OCI-LY7 (cell line): ENCODE data around the gene LITAFD. TPM values are rescaled to one million over a fixed set of nuclear protein-coding genes. Genes with fewer than 3 reads are reported as not detected.
"Not testable (repeated sequence)": the region's sequence is repeated elsewhere in the genome, so short reads cannot be mapped to it uniquely, and the experiment has no call there.

Experiments
- Bru-seq: library from RNA; stranded (reverse); fragments of 400-500 nt; gene quantifications from one replicate; lab custom pipeline; 2021; lab: Mats Ljungman, UMichigan
- BruChase-seq, 2 experiments: library from RNA; stranded (reverse); fragments of 400-500 nt; gene quantifications; one replicate each; lab custom pipeline; 2021; lab: Mats Ljungman, UMichigan
- BruUV-seq: library from RNA; stranded (reverse); fragments of 400-500 nt; replicated peaks from 2 replicates; lab custom pipeline; 2021; lab: Mats Ljungman, UMichigan
- CTCF ChIA-PET: fragments of 300-600 bp; sonication (Branson Sonifier 250); formaldehyde crosslinking; loops from one replicate; lab custom pipeline; 2022; ENCODE audit warnings: antibody characterized with exemption; ENCODE audit not compliant: unreplicated experiment; lab: Charles Lee
- POLR2A ChIA-PET: fragments of 300-600 bp; sonication (Branson Sonifier 250); formaldehyde crosslinking; loops from one replicate; lab custom pipeline; 2022; ENCODE audit warnings: antibody characterized with exemption; lab: Charles Lee
- DNase-seq: peaks from one replicate; pipeline ENCODE4 v3.0.0-alpha.2; 2015; ENCODE audit warnings: low spot score
- H2AFZ ChIP-seq: fragments of 200-600 bp; sonication (generic), shearing (Covaris generic); 2 replicates; pipeline ENCODE4 v1.6.1; 2014; ENCODE audit warnings: mild to moderate bottlenecking, antibody characterized with exemption, low read length, moderate library complexity
- H3K27ac ChIP-seq: fragments of 200-600 bp; sonication (generic); 2 replicates; pipeline ENCODE4 v1.5.1; 2014; ENCODE audit warnings: mixed run types, low read depth, mild to moderate bottlenecking, moderate library complexity, low read length, inconsistent platforms; ENCODE audit not compliant: poor library complexity, severe bottlenecking
- H3K36me3 ChIP-seq: fragments of 200-600 bp; sonication (generic); 2 replicates; pipeline ENCODE4 v1.6.1; 2014; ENCODE audit warnings: mild to moderate bottlenecking, antibody characterized with exemption, low read length, moderate library complexity, mixed read lengths; ENCODE audit not compliant: insufficient read depth
- H3K4me1 ChIP-seq: fragments of 200-600 bp; sonication (generic); 2 replicates; pipeline ENCODE4 v1.5.1; 2014; ENCODE audit warnings: mild to moderate bottlenecking, low read length; ENCODE audit not compliant: insufficient read depth, poor library complexity, severe bottlenecking
- H3K4me2 ChIP-seq: fragments of 200-600 bp; sonication (generic); 2 replicates; pipeline ENCODE4 v1.6.1; 2014; ENCODE audit warnings: mild to moderate bottlenecking, low read length
- H3K4me3 ChIP-seq: fragments of 200-600 bp; sonication (generic); 2 replicates; pipeline ENCODE4 v1.5.1; 2014; ENCODE audit warnings: mild to moderate bottlenecking, low read depth, low read length; ENCODE audit not compliant: poor library complexity, severe bottlenecking
- H3K79me2 ChIP-seq: fragments of 200-600 bp; sonication (generic); 2 replicates; pipeline ENCODE4 v1.6.1; 2016; ENCODE audit warnings: low read depth, mild to moderate bottlenecking, low read length, moderate library complexity, mixed read lengths; ENCODE audit not compliant: insufficient read depth
- H3K9me2 ChIP-seq: fragments of 200-600 bp; sonication (generic); 2 replicates; pipeline ENCODE4 v1.6.1; 2016; ENCODE audit warnings: mild to moderate bottlenecking, low read length, mixed read lengths; ENCODE audit not compliant: insufficient read depth
- H3K9me3 ChIP-seq: fragments of 200-600 bp; sonication (generic); 2 replicates; pipeline ENCODE4 v1.6.1; 2014; ENCODE audit warnings: mild to moderate bottlenecking, mixed run types, low read length, mixed read lengths
- H4K20me1 ChIP-seq: fragments of 200-600 bp; sonication (generic); 2 replicates; pipeline ENCODE4 v1.6.1; 2014; ENCODE audit warnings: mild to moderate bottlenecking, antibody characterized with exemption, low read length, moderate library complexity, mixed read lengths; ENCODE audit not compliant: insufficient read depth
- CTCF ChIP-seq: fragments of 200-600 bp; sonication (generic); conservative IDR thresholded peaks from 2 replicates; pipeline ENCODE4 v1.5.1; 2014; ENCODE audit warnings: mild to moderate bottlenecking, antibody characterized with exemption, low read length, moderate library complexity, mixed read lengths
- EZH2phosphoT487 ChIP-seq: fragments of 200-600 bp; sonication (generic); IDR thresholded peaks from 2 replicates; pipeline ENCODE4 v1.6.1; 2018; ENCODE audit warnings: low read depth, borderline replicate concordance, mild to moderate bottlenecking, mixed run types, antibody characterized with exemption, low read length, moderate library complexity, mixed read lengths
- intact Hi-C: fragments of 100-400 bp; cut with micrococcal nuclease; formaldehyde crosslinking; loops from one replicate; pipeline ENCODE4 v1.10.0; 2022; ENCODE audit not compliant: unreplicated experiment
- long read RNA-seq: library from polyadenylated mRNA; stranded (forward); transcript quantifications from one replicate; pipeline ENCODE4 v2.0.0, GENCODE V29; 2022
- total RNA-seq, 2 experiments: library from RNA; depleted of rRNA in 1 of 2; stranded (reverse); fragments of >200 nt in 1 of 2; shearing (Covaris generic) in 1 of 2; gene quantifications; 2 replicates each; pipeline ENCODE4 v1.2.3, GENCODE V29; 2014 to 2022

The LITAFD gene
- total RNA-seq (2014; rRNA removed; shearing (Covaris generic)): not detected in 2 replicates
- total RNA-seq (2022): not detected in 2 replicates
- Bru-seq, nascent RNA: not detected
- not detected for BruChase-seq, experiment 1, labeled RNA remaining after a 6-hour chase
- not detected for BruChase-seq, experiment 2, labeled RNA remaining after a 2-hour chase
- long read RNA-seq: 0 reads

- H3K27ac ChIP-seq: no peak within 1 kb of the TSS
- H3K4me3 ChIP-seq: no peak within 1 kb of the TSS
- H3K9me3 ChIP-seq: no peaks in the 10 kb centered on the region
- ChIA-PET POLR2A (interaction anchor here (0.6 kb wide), 1 partner anchor 20 kb away, joined by 3 read pairs; no protein-coding TSS in a partner anchor), CTCF (no interaction called here)
- H3K9me2 ChIP-seq: no peaks in the 10 kb centered on the region
- DNase-seq: no peak
- no peaks in the 10 kb centered on the region for H3K36me3 ChIP-seq
- no peaks in the 10 kb centered on the region for H3K79me2 ChIP-seq
- no peak for TF ChIP-seq CTCF
- TF ChIP-seq EZH2phosphoT487: no peak
- no peak within 1 kb of the TSS for H2AFZ ChIP-seq
- no TSS peak for BruUV-seq
- no peak within 1 kb of the TSS for H3K4me2 ChIP-seq
- H4K20me1 ChIP-seq: no peaks in the 10 kb centered on the region
- H3K4me1 ChIP-seq: peaks cover 14% of the 10 kb centered on the region
- intact Hi-C loops: loop anchor here (5.0 kb wide), 2 partner anchors 85 to 255 kb away; partner anchors contain the start of genes PMM2 and TMEM186
These were observed at the start of gene LITAFD for GRCh38 chr16:8882041-8882617. Gene LITAFD, plus strand, starts transcription at chr16:8882351. Its CDS starts 2,005 bp downstream, at chr16:8884356.

GRCh38 chr16:8832717-8833105, 49.4 kb upstream of the LITAFD start:
- ChIA-PET POLR2A (no interaction called here), CTCF (no interaction called here)
- Histone ChIP-seq H3K27ac (no peak overlapping the region), H3K4me3 (no peak overlapping the region), H3K9me2 (no peaks in the 10 kb centered on the region), H3K9me3 (no peaks in the 10 kb centered on the region), H3K4me1 (peaks cover 6% of the 10 kb centered on the region), H3K36me3 (peaks cover 50% of the 10 kb centered on the region), H4K20me1 (no peaks in the 10 kb centered on the region), H2AFZ (no peak overlapping the region), H3K4me2 (no peak overlapping the region), H3K79me2 (no peaks in the 10 kb centered on the region)
- intact Hi-C loops: no loop called here
- no peak for DNase-seq
- no TSS peak for BruUV-seq
- TF ChIP-seq CTCF: no peak

- H3K4me1 ChIP-seq, CTCF ChIA-PET, H3K27ac ChIP-seq, H2AFZ ChIP-seq, BruUV-seq, H3K79me2 ChIP-seq, H3K4me3 ChIP-seq, POLR2A ChIA-PET, H3K9me2 ChIP-seq, H3K9me3 ChIP-seq, H4K20me1 ChIP-seq, intact Hi-C loops, DNase-seq, H3K4me2 ChIP-seq: not testable (repeated sequence)
- peaks cover 11% of the 10 kb centered on the region for H3K36me3 ChIP-seq
These were observed 45.4 kb upstream of the LITAFD start for GRCh38 chr16:8836797-8837196.

GRCh38 chr16:8837594-8837993, 44.6 kb upstream of the LITAFD start:
- H3K27ac ChIP-seq, H3K9me3 ChIP-seq, H3K4me2 ChIP-seq, H2AFZ ChIP-seq, DNase-seq, H3K79me2 ChIP-seq, BruUV-seq, H3K9me2 ChIP-seq, H3K36me3 ChIP-seq, intact Hi-C loops, CTCF ChIA-PET, H3K4me1 ChIP-seq, H4K20me1 ChIP-seq, H3K4me3 ChIP-seq: not testable (repeated sequence)
- POLR2A ChIA-PET: interaction anchor here (0.6 kb wide), 1 partner anchor 251 kb away, joined by 3 read pairs; no protein-coding TSS in a partner anchor

- intact Hi-C loops, POLR2A ChIA-PET: not testable (repeated sequence)
These were observed 40.1 kb upstream of the LITAFD start for GRCh38 chr16:8842016-8842415.

More at GRCh38 chr16:8842016-8842415, 40.1 kb upstream of the LITAFD start:
- peaks cover 18% of the 10 kb centered on the region for H3K36me3 ChIP-seq
- H3K9me2 ChIP-seq, H4K20me1 ChIP-seq, H3K27ac ChIP-seq, H3K79me2 ChIP-seq, H3K4me1 ChIP-seq, H3K9me3 ChIP-seq, H3K4me2 ChIP-seq, H2AFZ ChIP-seq, DNase-seq, CTCF ChIA-PET, BruUV-seq, H3K4me3 ChIP-seq: not testable (repeated sequence)
